KBM-7 (cell line): ENCODE results near the gene PPBP.
"Not testable (repeated sequence)": the region's sequence is repeated elsewhere in the genome, so short reads cannot be mapped to it uniquely, and the experiment has no call there.

Experiments
- DNase-seq: peaks from one replicate; pipeline ENCODE4 v3.0.0-alpha.2; 2015
- in situ Hi-C: fragments of 300-500 bp; cut with MboI; formaldehyde crosslinking; loops from 2 replicates; pipeline ENCODE4 v1.14.3; 2020; ENCODE audit warnings: low sequenced_read_pairs, low pct_unique_long_range_greater_than_20kb, mixed read lengths

The PPBP gene

GRCh38 chr4:73962724-73963123 is 25.3 kb downstream of the PPBP start:
- in situ Hi-C loops: no loop called here
- no peak for DNase-seq

GRCh38 chr4:73959041-73959440 is 28.9 kb downstream of the PPBP start:
- in situ Hi-C loops, DNase-seq: not testable (repeated sequence)

- in situ Hi-C loops: no loop called here
- DNase-seq: no peak
These were observed 35.6 kb downstream of the PPBP start for GRCh38 chr4:73952352-73952751.

GRCh38 chr4:73950376-73950920 is 37.5 kb downstream of the PPBP start:
- not testable (repeated sequence) for DNase-seq

GRCh38 chr4:73948990-73949706 is 38.8 kb downstream of the PPBP start:
- in situ Hi-C loops: no loop called here
- DNase-seq: no peak

More at GRCh38 chr4:73950376-73950920, 37.5 kb downstream of the PPBP start:
- in situ Hi-C loops: not testable (repeated sequence)

- in situ Hi-C loops: no loop called here
- no peak for DNase-seq
These were observed 39.7 kb downstream of the PPBP start for GRCh38 chr4:73948291-73948690.

GRCh38 chr4:73947239-73947985 is 40.6 kb downstream of the PPBP start:
- in situ Hi-C loops: no loop called here
- DNase-seq: no peak

- DNase-seq: no peak
- in situ Hi-C loops: no loop called here
These were observed 42.1 kb downstream of the PPBP start for GRCh38 chr4:73945674-73946449.

- in situ Hi-C loops: no loop called here
- DNase-seq: no peak
These were observed 42.9 kb downstream of the PPBP start for GRCh38 chr4:73945140-73945539.

- DNase-seq: no peak
- in situ Hi-C loops: no loop called here
These were observed 43.7 kb downstream of the PPBP start for GRCh38 chr4:73944061-73944875.

GRCh38 chr4:73943555-73943954 is 44.4 kb downstream of the PPBP start:
- in situ Hi-C loops: no loop called here
- no peak for DNase-seq

- DNase-seq: no peak
- in situ Hi-C loops: no loop called here
These were observed 51.0 kb downstream of the PPBP start for GRCh38 chr4:73936969-73937368.
